Right lobe of liver (tissue), 6 donors: ENCODE data around the gene AK9. TPM values are rescaled to one million over a fixed set of nuclear protein-coding genes. Genes with fewer than 3 reads are reported as not detected.

Experiments used
- ATAC-seq, 4 donors: fragments of 200-7000 bp; cut with Tn5 transposase; one replicate each; pipeline ENCODE4 v1.9.1; 2020; ENCODE audit warnings: mild to moderate bottlenecking in 4 of 4, moderate library complexity in 4 of 4
- DNase-seq, 3 donors: peaks; one replicate each; pipeline ENCODE4 v3.0.0-alpha.2; 2020
- H3K27ac ChIP-seq, 3 donors: fragments of 200-600 bp; one replicate each; pipeline ENCODE4 v1.8.0; 2022
- H3K27me3 ChIP-seq, 2 donors: fragments of 200-600 bp; one replicate each; pipeline ENCODE4 v1.8.0; 2022
- H3K36me3 ChIP-seq, 4 donors: fragments of 200-600 bp; sonication (generic) in 1 of 4; one replicate each; pipeline versions ENCODE4 v1.5.1 to v1.8.0; 2017 to 2022; ENCODE audit warnings: control low read depth in 1 of 4
- H3K4me1 ChIP-seq, 4 donors: fragments of 200-600 bp; sonication (generic) in 1 of 4; one replicate each; pipeline versions ENCODE4 v1.5.1 to v1.8.0; 2017 to 2022; ENCODE audit warnings: control low read depth in 1 of 4
- H3K4me3 ChIP-seq, 3 donors: fragments of 200-600 bp; one replicate each; pipeline ENCODE4 v1.8.0; 2022
- H3K9me3 ChIP-seq, 4 donors: fragments of 200-600 bp; sonication (generic) in 1 of 4; one replicate each; pipeline versions ENCODE4 v1.5.1 to v1.8.0; 2017 to 2022; ENCODE audit warnings: control low read depth in 1 of 4
- CTCF ChIP-seq, 4 donors: fragments of 200-600 bp in 3 of 4; fragments of 450-650 bp in 1 of 4; IDR thresholded peaks; one replicate each; pipeline versions ENCODE4 v1.5.1 to v1.8.0; 2016 to 2022; ENCODE audit warnings: antibody characterized with exemption in 4 of 4, mild to moderate bottlenecking in 2 of 4
- POLR2A ChIP-seq: fragments of 450-650 bp; IDR thresholded peaks from one replicate; pipeline ENCODE4 v1.6.1; 2017; ENCODE audit warnings: antibody characterized with exemption, mild to moderate bottlenecking
- WGBS: methylation state at CpG from one replicate; pipeline ENCODE4 v1.1.6; 2018; ENCODE audit warnings: low coverage, low lambda C conversion rate; ENCODE audit not compliant: insufficient coverage; ENCODE audit errors: missing lambda C conversion rate; 5-methylcytosine and 5-hydroxymethylcytosine counted together
- intact Hi-C, 2 donors: fragments of 100-400 bp; cut with DNase I; formaldehyde crosslinking; loops; one replicate each; pipeline versions ENCODE4 v1.11.2 to v1.14.1; 2022
- long read RNA-seq: library from polyadenylated mRNA; unstranded; transcript quantifications from one replicate; pipeline ENCODE4 v2.0.0, GENCODE V29; 2019
- total RNA-seq, 6 experiments: library from RNA; depleted of rRNA in 2 of 6; stranded (reverse); fragments of >200 nt in 2 of 6; fragmentation: NEBNext Ultra II Directional in 3 of 6; extraction: Animal tissue kit (Norgen Biotek cat#: 25700) in 3 of 6; gene quantifications; one replicate each; pipeline versions ENCODE4 v1.1.0 to v1.2.4, GENCODE V29; 2016 to 2023
- donor health status: DM: no; HTN: yes; CAD: no.
- donor health status: DM: no; HTN: no; CAD: no.
- donor health status: DM: no; HTN: no; CAD: no.
- donor health status: DM: no; HTN: yes; CAD: no.
- donor health status: DM: no; HTN: yes; CAD: no.

Gene AK9
- 1 to 10 TPM; 1.5 to 3.9 (median 2.5) TPM for total RNA-seq
- long read RNA-seq, partial matches to known transcripts, result 0 of 1 reads
- long read RNA-seq, other reads (novel, unspliced or antisense), result 1 of 1 reads

GRCh38 chr6:109690737-109691621 lies at the start of gene AK9, which contains the start of gene FIG4:
Gene AK9, minus strand, starts transcription at chr6:109691202. Its CDS starts 15,457 bp downstream, at chr6:109675745.
Gene FIG4, plus strand, starts transcription at chr6:109691296. Its CDS starts 140 bp downstream, at chr6:109691436.
- no peaks in the 10 kb centered on the region for H3K9me3 ChIP-seq
- peak within 1 kb of the TSS; percentile 69 to 81 (median 73) for H3K27ac ChIP-seq
- intact Hi-C loops, result no loop called here
- peak; percentile 98 to 100 (median 99) for ATAC-seq
- H3K4me1 ChIP-seq, result peaks cover 0 to 14% (median 2%) of the 10 kb centered on the region in 4 donors
- peak; percentile 94 to 95 (median 95) for DNase-seq
- H3K4me3 ChIP-seq, result peak within 1 kb of the TSS; percentile 80 to 89 (median 86)
- 0% methylated on average over 28 of the region's 47 CpGs for WGBS
- H3K36me3 ChIP-seq, result no peaks in the 10 kb centered on the region
- TF ChIP-seq CTCF (IDR thresholded peaks at IDR 0.05), result no peak
- TF ChIP-seq POLR2A, result peak; percentile 55
- no peaks in the 10 kb centered on the region for H3K27me3 ChIP-seq

GRCh38 chr6:109740787-109741186 lies 49.8 kb upstream of the AK9 start:
- Histone ChIP-seq H3K36me3 (no peaks in the 10 kb centered on the region), H3K4me3 (no peak overlapping the region), H3K27me3 (no peaks in the 10 kb centered on the region), H3K9me3 (no peaks in the 10 kb centered on the region), H3K4me1 (no peaks in the 10 kb centered on the region), H3K27ac (no peak overlapping the region)
- intact Hi-C loops, result no loop called here
- ATAC-seq, result peak in 1 of 4 donors; percentile 38
- 84% methylated on average over 6 of the region's 7 CpGs for WGBS
- DNase-seq, result peak in 1 of 3 donors; percentile 55
- TF ChIP-seq POLR2A (no peak), CTCF (IDR thresholded peaks at IDR 0.05) (no peak)

GRCh38 chr6:109739686-109740085 lies 48.7 kb upstream of the AK9 start:
- no peaks in the 10 kb centered on the region for H3K9me3 ChIP-seq
- WGBS, result 82% methylated on average over 2 of the region's 3 CpGs
- no peak overlapping the region for H3K4me3 ChIP-seq
- intact Hi-C loops, result no loop called here
- no peaks in the 10 kb centered on the region for H3K36me3 ChIP-seq
- no peaks in the 10 kb centered on the region for H3K27me3 ChIP-seq
- H3K4me1 ChIP-seq, result no peaks in the 10 kb centered on the region
- ATAC-seq (no peak), DNase-seq (no peak)
- no peak overlapping the region for H3K27ac ChIP-seq
- TF ChIP-seq CTCF (IDR thresholded peaks at IDR 0.05) (no peak), POLR2A (no peak)

- DNase-seq (no peak), ATAC-seq (no peak)
- no peaks in the 10 kb centered on the region for H3K4me1 ChIP-seq
- no peaks in the 10 kb centered on the region for H3K27me3 ChIP-seq
- no peak overlapping the region for H3K27ac ChIP-seq
- H3K36me3 ChIP-seq, result no peaks in the 10 kb centered on the region
- 83% methylated on average over 2 of the region's 2 CpGs for WGBS
- intact Hi-C loops, result no loop called here
- H3K4me3 ChIP-seq, result no peak overlapping the region
- H3K9me3 ChIP-seq, result no peaks in the 10 kb centered on the region
- TF ChIP-seq CTCF (IDR thresholded peaks at IDR 0.05) (no peak), POLR2A (no peak)
Measured at GRCh38 chr6:109738667-109739066, 47.7 kb upstream of the AK9 start.
